ENCODE data around the gene MAN2A2. TPM values are rescaled to one million over a fixed set of nuclear protein-coding genes. Genes with fewer than 3 reads are reported as not detected.

Gene MAN2A2
- total RNA-seq, 1 donor from 2014 or later, result 133 TPM

GRCh38 chr15:90876512-90877170 lies 26.5 kb upstream of the MAN2A2 start:
- no peak for DNase-seq
- Mint-ChIP-seq H3K4me3 (no peak overlapping the region), H3K4me1 (peaks cover 14% of the 10 kb centered on the region), H3K9me3 (no peaks in the 10 kb centered on the region), H3K27me3 (no peaks in the 10 kb centered on the region), H3K36me3 (ENCODE audit: low read depth) (peaks cover 49% of the 10 kb centered on the region), H3K27ac (no peak overlapping the region)
- ATAC-seq (ENCODE audit: low read depth), result no peak
- ChIA-PET CTCF (no interaction called here), POLR2A (interaction anchor here (1.4 kb wide), 1 partner anchor 34 kb away, joined by 3 read pairs; no protein-coding TSS in a partner anchor)
- intact Hi-C loops (cut with micrococcal nuclease), result no loop called here
- TF ChIP-seq, protein P1, sequence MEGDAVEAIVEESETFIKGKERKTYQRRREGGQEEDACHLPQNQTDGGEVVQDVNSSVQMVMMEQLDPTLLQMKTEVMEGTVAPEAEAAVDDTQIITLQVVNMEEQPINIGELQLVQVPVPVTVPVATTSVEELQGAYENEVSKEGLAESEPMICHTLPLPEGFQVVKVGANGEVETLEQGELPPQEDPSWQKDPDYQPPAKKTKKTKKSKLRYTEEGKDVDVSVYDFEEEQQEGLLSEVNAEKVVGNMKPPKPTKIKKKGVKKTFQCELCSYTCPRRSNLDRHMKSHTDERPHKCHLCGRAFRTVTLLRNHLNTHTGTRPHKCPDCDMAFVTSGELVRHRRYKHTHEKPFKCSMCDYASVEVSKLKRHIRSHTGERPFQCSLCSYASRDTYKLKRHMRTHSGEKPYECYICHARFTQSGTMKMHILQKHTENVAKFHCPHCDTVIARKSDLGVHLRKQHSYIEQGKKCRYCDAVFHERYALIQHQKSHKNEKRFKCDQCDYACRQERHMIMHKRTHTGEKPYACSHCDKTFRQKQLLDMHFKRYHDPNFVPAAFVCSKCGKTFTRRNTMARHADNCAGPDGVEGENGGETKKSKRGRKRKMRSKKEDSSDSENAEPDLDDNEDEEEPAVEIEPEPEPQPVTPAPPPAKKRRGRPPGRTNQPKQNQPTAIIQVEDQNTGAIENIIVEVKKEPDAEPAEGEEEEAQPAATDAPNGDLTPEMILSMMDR (IDR thresholded peaks at IDR 0.05), result no peak

DNA sequence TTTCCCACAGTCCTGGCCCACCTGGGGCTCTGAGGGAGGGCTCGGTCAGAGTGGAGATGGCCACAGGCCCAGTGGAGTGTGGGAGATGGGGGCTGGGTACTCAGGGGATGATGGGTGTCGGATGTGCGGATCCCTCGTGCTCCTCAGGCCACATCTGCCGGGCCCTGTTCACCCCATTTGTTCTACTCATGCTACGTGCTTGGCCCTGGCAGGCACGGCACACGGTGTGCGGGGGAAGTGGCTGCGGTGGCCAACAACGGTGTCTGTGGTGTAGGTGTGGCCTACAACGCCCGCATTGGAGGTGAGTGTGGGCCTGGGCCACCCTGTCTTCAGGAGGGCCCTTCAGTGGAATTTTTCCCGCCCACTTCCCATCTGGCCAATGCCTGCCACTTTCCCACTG lies 25.8 kb upstream of the MAN2A2 start:
- peaks cover 12% of the 10 kb centered on the region for H3K4me1 Mint-ChIP-seq

GRCh38 chr15:90877996-90878395 lies 25.1 kb upstream of the MAN2A2 start:
- no peaks in the 10 kb centered on the region for H3K27me3 Mint-ChIP-seq
- DNase-seq (no peak), ATAC-seq (ENCODE audit: low read depth) (no peak)
- no peak overlapping the region for H3K4me3 Mint-ChIP-seq
- peaks cover 49% of the 10 kb centered on the region for H3K36me3 Mint-ChIP-seq (ENCODE audit: low read depth)
- no peaks in the 10 kb centered on the region for H3K9me3 Mint-ChIP-seq
- CTCF ChIA-PET, result no interaction called here
- TF ChIP-seq, protein P1 (IDR thresholded peaks at IDR 0.05), result no peak
- H3K27ac Mint-ChIP-seq, result no peak overlapping the region
- intact Hi-C loops (cut with micrococcal nuclease), result no loop called here
- H3K4me1 Mint-ChIP-seq, result peaks cover 6% of the 10 kb centered on the region
- POLR2A ChIA-PET, result no interaction called here

More for the DNA sequence above, 25.8 kb upstream of the MAN2A2 start:
- Mint-ChIP-seq H3K27ac (no peak overlapping the region), H3K4me3 (no peak overlapping the region), H3K9me3 (no peaks in the 10 kb centered on the region), H3K36me3 (ENCODE audit: low read depth) (peaks cover 49% of the 10 kb centered on the region), H3K27me3 (no peaks in the 10 kb centered on the region)
- ChIA-PET POLR2A (no interaction called here), CTCF (no interaction called here)
- intact Hi-C loops (cut with micrococcal nuclease), result no loop called here
- DNase-seq, result no peak
- TF ChIP-seq, protein P1 (IDR thresholded peaks at IDR 0.05), result no peak
- ATAC-seq (ENCODE audit: low read depth), result no peak

DNA sequence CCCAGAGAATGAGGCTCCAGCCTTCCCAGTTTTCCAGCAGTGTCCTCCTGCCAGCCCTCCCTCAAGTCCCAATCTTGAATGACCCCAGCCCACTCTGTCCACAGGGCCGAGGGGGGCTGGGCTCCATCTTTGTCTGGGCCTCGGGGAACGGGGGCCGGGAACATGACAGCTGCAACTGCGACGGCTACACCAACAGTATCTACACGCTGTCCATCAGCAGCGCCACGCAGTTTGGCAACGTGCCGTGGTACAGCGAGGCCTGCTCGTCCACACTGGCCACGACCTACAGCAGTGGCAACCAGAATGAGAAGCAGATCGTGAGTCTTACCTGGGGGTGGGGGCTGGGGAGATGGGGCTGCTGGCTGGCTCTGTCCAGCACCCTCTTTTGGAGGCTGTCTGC lies 24.4 kb upstream of the MAN2A2 start:
- H3K36me3 Mint-ChIP-seq (ENCODE audit: low read depth), result peaks cover 49% of the 10 kb centered on the region
- ChIA-PET POLR2A (no interaction called here), CTCF (no interaction called here)
- H3K9me3 Mint-ChIP-seq, result no peaks in the 10 kb centered on the region
- intact Hi-C loops (cut with micrococcal nuclease), result no loop called here
- no peaks in the 10 kb centered on the region for H3K27me3 Mint-ChIP-seq
- H3K4me1 Mint-ChIP-seq, result peaks cover 8% of the 10 kb centered on the region
- no peak overlapping the region for H3K4me3 Mint-ChIP-seq
- TF ChIP-seq, protein P1 (IDR thresholded peaks at IDR 0.05), result no peak
- ATAC-seq (ENCODE audit: low read depth) (no peak), DNase-seq (no peak)
- no peak overlapping the region for H3K27ac Mint-ChIP-seq

- H3K9me3 Mint-ChIP-seq, result no peaks in the 10 kb centered on the region
- H3K4me3 Mint-ChIP-seq, result no peak overlapping the region
- peaks cover 49% of the 10 kb centered on the region for H3K36me3 Mint-ChIP-seq (ENCODE audit: low read depth)
- TF ChIP-seq, protein P1 (IDR thresholded peaks at IDR 0.05), result no peak
- no peak overlapping the region for H3K27ac Mint-ChIP-seq
- ChIA-PET POLR2A (no interaction called here), CTCF (no interaction called here)
- peaks cover 14% of the 10 kb centered on the region for H3K4me1 Mint-ChIP-seq
- intact Hi-C loops (cut with micrococcal nuclease), result no loop called here
- ATAC-seq (ENCODE audit: low read depth) (no peak), DNase-seq (no peak)
- H3K27me3 Mint-ChIP-seq, result no peaks in the 10 kb centered on the region
These were observed 23.3 kb upstream of the MAN2A2 start for GRCh38 chr15:90879730-90880366.
